ENCODE data around the gene DNAH6. TPM values are rescaled to one million over a fixed set of nuclear protein-coding genes. Genes with fewer than 3 reads are reported as not detected.

The DNAH6 gene
- total RNA-seq, 8 experiments from 2014 or later, result 0.14 to 7.4 (median 1.1) TPM

GRCh38 chr2:84808279-84808678, 292.0 kb downstream of the DNAH6 start:
- WGBS, 10 experiments, result 33 to 95% (median 78%) methylated on average over 1 to 4 of the region's 4 CpGs; no CpG with 5 or more reads in 3 of the 10 experiments
- H3K4me3 ChIP-seq, result no peak overlapping the region
- in situ Hi-C loops (cut with MboI; ENCODE audit: low pct_unique_long_range_greater_than_20kb in 2 of 9, low sequenced_read_pairs in 9 of 9, unreplicated experiment in 9 of 9), result no loop called here
- no peaks in the 10 kb centered on the region for H3K4me1 ChIP-seq (replicated peaks in 1 of 2)
- H3K27ac ChIP-seq, result no peak overlapping the region
- no peak for ATAC-seq (replicated peaks in 6 of 8)

- Histone ChIP-seq H3K4me3 (no peak overlapping the region), H3K4me1 (replicated peaks in 1 of 2) (no peaks in the 10 kb centered on the region), H3K27ac (no peak overlapping the region)
- ATAC-seq (replicated peaks in 6 of 8), result peak in 1 of 8 experiments; percentile 65
- 80 to 100% (median 93%) methylated on average over 1 to 5 of the region's 6 CpGs; no CpG with 5 or more reads in 3 of the 10 experiments for WGBS, 10 experiments
- in situ Hi-C loops (cut with MboI; ENCODE audit: low pct_unique_long_range_greater_than_20kb in 2 of 9, low sequenced_read_pairs in 9 of 9, unreplicated experiment in 9 of 9), result no loop called here
These were observed 295.6 kb downstream of the DNAH6 start for GRCh38 chr2:84811839-84812431.

GRCh38 chr2:84815146-84815545, 298.8 kb downstream of the DNAH6 start:
- 0 to 100% (median 60%) methylated on average over 1 to 3 of the region's 3 CpGs; no CpG with 5 or more reads in 1 of the 10 experiments for WGBS, 10 experiments
- peak in 1 of 8 experiments; percentile 47 for ATAC-seq (replicated peaks in 6 of 8)
- Histone ChIP-seq H3K4me3 (no peak overlapping the region), H3K4me1 (replicated peaks in 1 of 2) (no peaks in the 10 kb centered on the region), H3K27ac (no peak overlapping the region)
- in situ Hi-C loops (cut with MboI; ENCODE audit: low pct_unique_long_range_greater_than_20kb in 2 of 9, low sequenced_read_pairs in 9 of 9, unreplicated experiment in 9 of 9), result no loop called here

DNA sequence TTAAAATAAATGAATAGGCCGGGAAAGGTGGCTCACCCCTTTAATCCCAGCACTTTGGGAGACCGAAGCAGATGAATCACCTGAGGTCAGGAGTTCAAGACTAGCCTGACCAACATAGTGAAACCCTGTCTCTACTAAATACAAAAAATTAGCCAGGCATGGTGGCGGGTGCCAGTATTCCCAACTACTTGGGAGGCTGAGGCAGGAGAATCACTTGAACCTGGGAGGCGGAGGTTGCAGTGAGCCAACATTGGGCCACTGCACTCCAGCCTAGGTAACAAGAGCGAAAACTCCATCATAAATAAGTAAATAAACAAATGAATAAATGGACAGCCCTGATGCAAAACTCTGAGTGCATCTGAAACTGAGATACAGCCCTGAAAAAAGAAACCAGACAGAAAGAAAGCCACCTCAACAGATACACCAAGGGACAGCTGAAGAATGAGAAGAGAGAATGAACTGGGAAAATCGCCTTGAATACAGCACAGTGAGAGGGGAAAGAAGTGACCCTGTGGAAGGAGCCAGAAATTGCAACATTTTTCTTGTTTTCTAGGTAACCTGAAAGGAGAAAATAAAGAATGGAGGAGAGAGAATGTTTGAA, 300.2 kb downstream of the DNAH6 start:
- 46 to 100% (median 90%) methylated on average over 1 to 6 of the region's 6 CpGs; no CpG with 5 or more reads in 1 of the 10 experiments for WGBS, 10 experiments
- ATAC-seq (replicated peaks in 6 of 8), result no peak
- Histone ChIP-seq H3K4me1 (replicated peaks in 1 of 2) (no peaks in the 10 kb centered on the region), H3K27ac (no peak overlapping the region), H3K4me3 (no peak overlapping the region)
- in situ Hi-C loops (cut with MboI; ENCODE audit: low pct_unique_long_range_greater_than_20kb in 2 of 9, low sequenced_read_pairs in 9 of 9, unreplicated experiment in 9 of 9), result no loop called here

- 69 to 100% (median 93%) methylated on average over 1 to 2 of the region's 2 CpGs for WGBS, 10 experiments
- in situ Hi-C loops (cut with MboI; ENCODE audit: low pct_unique_long_range_greater_than_20kb in 2 of 9, low sequenced_read_pairs in 9 of 9, unreplicated experiment in 9 of 9), result no loop called here
- no peaks in the 10 kb centered on the region for H3K4me1 ChIP-seq (replicated peaks in 1 of 2)
- H3K4me3 ChIP-seq, result no peak overlapping the region
- no peak overlapping the region for H3K27ac ChIP-seq
- ATAC-seq (replicated peaks in 6 of 8), result no peak
These were observed 300.9 kb downstream of the DNAH6 start for GRCh38 chr2:84817239-84817655.

- 40 to 100% (median 88%) methylated on average over 1 to 3 of the region's 7 CpGs; no CpG with 5 or more reads in 3 of the 10 experiments for WGBS, 10 experiments
- in situ Hi-C loops (cut with MboI; ENCODE audit: low pct_unique_long_range_greater_than_20kb in 2 of 9, low sequenced_read_pairs in 9 of 9, unreplicated experiment in 9 of 9), result no loop called here
- no peak for ATAC-seq (replicated peaks in 6 of 8)
- H3K27ac ChIP-seq, result no peak overlapping the region
- H3K4me1 ChIP-seq (replicated peaks in 1 of 2), result no peaks in the 10 kb centered on the region
- no peak overlapping the region for H3K4me3 ChIP-seq
These were observed 305.5 kb downstream of the DNAH6 start for GRCh38 chr2:84821806-84822205.

DNA sequence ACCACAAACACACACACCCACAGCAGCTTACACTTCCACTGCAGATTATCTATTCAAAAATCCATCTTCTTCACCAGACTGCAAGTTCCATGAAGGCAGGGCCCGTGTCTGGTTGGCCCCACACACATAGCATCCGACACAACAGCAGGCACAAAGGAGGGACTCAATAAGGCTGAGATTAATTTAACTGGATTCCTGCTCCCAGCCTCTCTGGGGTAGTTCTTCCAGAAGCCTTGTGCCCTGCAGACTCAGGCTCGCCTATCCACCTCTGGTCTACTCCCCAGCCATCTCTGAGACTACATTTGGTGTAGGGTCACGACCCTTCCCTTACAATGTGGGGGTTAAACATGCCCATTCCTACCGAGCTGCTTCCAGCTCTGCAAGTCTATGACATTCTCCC, 306.9 kb downstream of the DNAH6 start:
- in situ Hi-C loops (cut with MboI; ENCODE audit: low pct_unique_long_range_greater_than_20kb in 2 of 9, low sequenced_read_pairs in 9 of 9, unreplicated experiment in 9 of 9), result no loop called here
- no peaks in the 10 kb centered on the region for H3K4me1 ChIP-seq (replicated peaks in 1 of 2)
- no peak overlapping the region for H3K4me3 ChIP-seq
- H3K27ac ChIP-seq, result no peak overlapping the region
- WGBS, 10 experiments, result 0 to 100% (median 88%) methylated on average over 1 to 4 of the region's 5 CpGs; no CpG with 5 or more reads in 3 of the 10 experiments
- no peak for ATAC-seq (replicated peaks in 6 of 8)

- ATAC-seq (replicated peaks in 6 of 8), result no peak
- Histone ChIP-seq H3K27ac (no peak overlapping the region), H3K4me3 (no peak overlapping the region), H3K4me1 (replicated peaks in 1 of 2) (no peaks in the 10 kb centered on the region)
- in situ Hi-C loops (cut with MboI; ENCODE audit: low pct_unique_long_range_greater_than_20kb in 2 of 9, low sequenced_read_pairs in 9 of 9, unreplicated experiment in 9 of 9), result no loop called here
- 87 to 100% (median 95%) methylated on average over 3 to 16 of the region's 21 CpGs; no CpG with 5 or more reads in 5 of the 10 experiments for whole genome bisulfite sequencing, 10 experiments
These were observed 307.5 kb downstream of the DNAH6 start for GRCh38 chr2:84823788-84824187.

GRCh38 chr2:84827978-84828575, 311.8 kb downstream of the DNAH6 start:
- no peak overlapping the region for H3K27ac ChIP-seq
- in situ Hi-C loops (cut with MboI; ENCODE audit: low pct_unique_long_range_greater_than_20kb in 2 of 9, low sequenced_read_pairs in 9 of 9, unreplicated experiment in 9 of 9), result loop anchor here in 1 of 9 experiments (25.0 kb wide), 1 partner anchor 191 kb away; no protein-coding TSS in a partner anchor
- no peak overlapping the region for H3K4me3 ChIP-seq
- ATAC-seq (replicated peaks in 6 of 8), result no peak
- H3K4me1 ChIP-seq (replicated peaks in 1 of 2), result peaks cover 4 to 5% of the 10 kb centered on the region in 2 donors
- WGBS, 10 experiments, result 88 to 100% (median 100%) methylated on average over 1 to 2 of the region's 2 CpGs; no CpG with 5 or more reads in 7 of the 10 experiments

GRCh38 chr2:84829693-84830092, 313.4 kb downstream of the DNAH6 start:
- WGBS, 10 experiments, result 86 to 100% methylated on average over 1 of the region's 2 CpGs; no CpG with 5 or more reads in 8 of the 10 experiments
- ATAC-seq (replicated peaks in 6 of 8), result no peak

GRCh38 chr2:84830095-84830494, 313.8 kb downstream of the DNAH6 start:
- WGBS, 10 experiments, result 52 to 83% (median 69%) methylated on average over 1 to 6 of the region's 11 CpGs; no CpG with 5 or more reads in 6 of the 10 experiments

More at GRCh38 chr2:84829693-84830092, 313.4 kb downstream of the DNAH6 start:
- Histone ChIP-seq H3K4me1 (replicated peaks in 1 of 2) (peaks cover 5 to 7% of the 10 kb centered on the region in 2 donors), H3K4me3 (no peak overlapping the region), H3K27ac (no peak overlapping the region)
- in situ Hi-C loops (cut with MboI; ENCODE audit: low pct_unique_long_range_greater_than_20kb in 2 of 9, low sequenced_read_pairs in 9 of 9, unreplicated experiment in 9 of 9), result loop anchor here in 1 of 9 experiments (25.0 kb wide), 1 partner anchor 192 kb away; no protein-coding TSS in a partner anchor

GRCh38 chr2:84830758-84831500, 314.6 kb downstream of the DNAH6 start:
- peaks cover 5 to 7% of the 10 kb centered on the region in 2 donors for H3K4me1 ChIP-seq (replicated peaks in 1 of 2)
- 0 to 94% (median 84%) methylated on average over 1 to 5 of the region's 10 CpGs; no CpG with 5 or more reads in 4 of the 10 experiments for WGBS, 10 experiments
- in situ Hi-C loops (cut with MboI; ENCODE audit: low pct_unique_long_range_greater_than_20kb in 2 of 9, low sequenced_read_pairs in 9 of 9, unreplicated experiment in 9 of 9), result loop anchor here in 1 of 9 experiments (25.0 kb wide), 1 partner anchor 194 kb away; no protein-coding TSS in a partner anchor
- no peak overlapping the region for H3K4me3 ChIP-seq
- no peak overlapping the region for H3K27ac ChIP-seq
- ATAC-seq (replicated peaks in 6 of 8), result no peak

More at GRCh38 chr2:84830095-84830494, 313.8 kb downstream of the DNAH6 start:
- ATAC-seq (replicated peaks in 6 of 8), result peak in 2 of 8 experiments; percentile 34 to 63
- H3K4me1 ChIP-seq (replicated peaks in 1 of 2), result peaks cover 5 to 7% of the 10 kb centered on the region in 2 donors
- in situ Hi-C loops (cut with MboI; ENCODE audit: low pct_unique_long_range_greater_than_20kb in 2 of 9, low sequenced_read_pairs in 9 of 9, unreplicated experiment in 9 of 9), result loop anchor here in 1 of 9 experiments (25.0 kb wide), 1 partner anchor 193 kb away; no protein-coding TSS in a partner anchor
- no peak overlapping the region for H3K27ac ChIP-seq
- H3K4me3 ChIP-seq, result no peak overlapping the region
